Breast epithelium (tissue), 3 donors: ENCODE data around the gene RFNG.

Experiments used
- CTCF ChIP-seq, 3 donors: fragments of 450-650 bp; IDR thresholded peaks; one replicate each; pipeline ENCODE4 v1.5.1; 2016 to 2017; ENCODE audit warnings: antibody characterized with exemption in 3 of 3, mild to moderate bottlenecking in 3 of 3, moderate library complexity in 3 of 3
- POLR2A ChIP-seq: fragments of 450-650 bp; IDR thresholded peaks from one replicate; pipeline ENCODE4 v1.6.1; 2016; ENCODE audit warnings: antibody characterized with exemption, mild to moderate bottlenecking, moderate library complexity
- POLR2AphosphoS5 ChIP-seq, 3 donors: sonication (generic); formaldehyde crosslinking; IDR thresholded peaks; one replicate each; pipeline ENCODE4 v1.6.1; 2017; ENCODE audit warnings: antibody characterized with exemption in 3 of 3

- no peak for TF ChIP-seq POLR2AphosphoS5 (IDR thresholded peaks at IDR 0.05)
- TF ChIP-seq CTCF (IDR thresholded peaks at IDR 0.05) = no peak
- TF ChIP-seq POLR2A = no peak
Observed at GRCh38 chr17:82009413-82009812, 42.2 kb downstream of the RFNG start.
